Parathyroid adenoma (tissue), 2 donors: ENCODE data around the gene CCT4.
"Not testable (repeated sequence)": the region's sequence is repeated elsewhere in the genome, so short reads cannot be mapped to it uniquely, and the experiment has no call there.

Experiments
- H2AFZ ChIP-seq: fragments of 300-600 bp; sonication (generic); one replicate; pipeline ENCODE4 v1.7.0; 2017; ENCODE audit warnings: antibody characterized with exemption, mild to moderate bottlenecking
- H3K27ac ChIP-seq: fragments of 300-600 bp; sonication (generic); one replicate; pipeline ENCODE4 v1.7.0; 2017
- H3K27me3 ChIP-seq: fragments of 300-600 bp; sonication (generic); one replicate; pipeline ENCODE4 v1.7.0; 2017; ENCODE audit warnings: low read length; ENCODE audit not compliant: control insufficient read depth, insufficient read depth
- H3K36me3 ChIP-seq: fragments of 300-600 bp; sonication (generic); one replicate; pipeline ENCODE4 v1.7.0; 2017; ENCODE audit warnings: low read length; ENCODE audit not compliant: control insufficient read depth, insufficient read depth
- H3K4me1 ChIP-seq: fragments of 300-600 bp; sonication (generic); one replicate; pipeline ENCODE4 v1.7.0; 2017; ENCODE audit warnings: control low read depth
- H3K4me2 ChIP-seq: fragments of 300-600 bp; sonication (generic); one replicate; pipeline ENCODE4 v1.7.0; 2017; ENCODE audit warnings: low read length
- H3K4me3 ChIP-seq: fragments of 300-600 bp; sonication (generic); one replicate; pipeline ENCODE4 v1.7.0; 2017; ENCODE audit warnings: low read depth, low read length
- H3K79me2 ChIP-seq: fragments of 300-600 bp; sonication (generic); one replicate; pipeline ENCODE4 v1.7.0; 2017; ENCODE audit warnings: control low read depth
- H3K9ac ChIP-seq: fragments of 300-600 bp; sonication (generic); one replicate; pipeline ENCODE4 v1.7.0; 2017; ENCODE audit warnings: mild to moderate bottlenecking
- H3K9me3 ChIP-seq: fragments of 300-600 bp; sonication (generic); one replicate; pipeline ENCODE4 v1.7.0; 2017; ENCODE audit warnings: low read length; ENCODE audit not compliant: control insufficient read depth
- CTCF ChIP-seq: fragments of 300-600 bp; sonication (generic); IDR thresholded peaks from one replicate; pipeline ENCODE4 v1.7.0; 2017; ENCODE audit warnings: antibody characterized with exemption, mild to moderate bottlenecking
- donor health status: primary hyperparathyroidism.

The CCT4 gene

DNA sequence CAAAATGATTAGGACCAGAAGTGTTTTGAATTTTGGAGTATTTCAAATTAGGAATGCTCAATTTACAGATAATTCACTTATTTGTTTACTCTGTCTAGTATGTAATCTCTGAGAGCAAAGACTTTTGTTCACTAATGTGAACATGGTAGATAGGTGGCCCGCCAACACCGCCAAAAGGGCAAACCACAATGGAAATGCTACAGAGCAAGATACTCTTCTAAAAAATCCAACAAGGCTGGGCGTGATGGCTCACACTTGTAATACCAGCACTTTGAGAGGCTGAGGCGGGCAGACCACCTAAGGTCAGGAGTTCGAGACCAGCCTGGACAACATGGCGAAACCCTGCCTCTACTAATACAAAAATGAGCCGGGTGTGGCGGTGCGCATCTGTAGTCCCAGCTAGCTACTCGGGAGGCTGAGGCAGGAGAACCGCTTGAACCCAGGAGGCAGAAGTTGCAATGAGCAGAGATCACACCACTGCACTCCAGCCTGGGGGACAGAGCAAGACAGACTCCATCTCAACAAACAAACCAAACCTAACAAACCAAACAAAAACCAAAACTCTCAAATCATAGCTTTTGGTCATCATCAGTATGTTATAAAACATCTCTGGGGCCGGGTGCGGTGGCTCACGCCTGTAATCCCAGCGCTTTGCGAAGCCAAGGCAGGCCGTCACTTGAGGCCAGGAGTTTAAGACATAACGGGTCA is 2.4 kb downstream of the CCT4 start:
- Histone ChIP-seq H2AFZ (no peak overlapping the region), H3K4me3 (no peak overlapping the region), H3K79me2 (peaks cover 22% of the 10 kb centered on the region), H3K36me3 (no peaks in the 10 kb centered on the region), H3K27ac (no peak overlapping the region), H3K27me3 (no peaks in the 10 kb centered on the region), H3K4me1 (peaks cover 10% of the 10 kb centered on the region), H3K9ac (no peak overlapping the region), H3K4me2 (no peak overlapping the region), H3K9me3 (no peaks in the 10 kb centered on the region)
- TF ChIP-seq CTCF, result no peak

DNA sequence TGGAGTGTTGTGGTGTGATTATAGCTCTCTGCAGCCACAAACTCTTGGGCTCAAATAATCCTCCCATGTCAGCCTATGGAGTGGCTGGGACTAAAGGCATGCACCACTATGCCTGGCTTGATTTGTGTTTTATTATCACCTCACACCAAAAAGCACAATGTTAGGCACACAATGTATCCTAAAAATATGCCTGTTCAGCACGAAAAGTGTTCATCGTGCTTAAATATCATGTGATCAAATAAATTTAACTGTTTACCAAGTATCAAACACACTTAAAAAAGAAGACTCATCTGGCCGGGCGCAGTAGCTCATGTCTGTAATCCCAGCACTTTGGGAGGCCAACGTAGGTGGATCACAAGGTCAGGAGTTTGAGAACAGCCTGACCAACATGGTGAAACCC is 5.6 kb downstream of the CCT4 start:
- Histone ChIP-seq H3K4me1 (peaks cover 10% of the 10 kb centered on the region), H3K27me3 (no peaks in the 10 kb centered on the region), H2AFZ (no peak overlapping the region), H3K4me2 (no peak overlapping the region), H3K9ac (no peak overlapping the region), H3K36me3 (no peaks in the 10 kb centered on the region), H3K4me3 (no peak overlapping the region), H3K79me2 (peaks cover 24% of the 10 kb centered on the region), H3K9me3 (no peaks in the 10 kb centered on the region), H3K27ac (no peak overlapping the region)
- TF ChIP-seq CTCF, result no peak

DNA sequence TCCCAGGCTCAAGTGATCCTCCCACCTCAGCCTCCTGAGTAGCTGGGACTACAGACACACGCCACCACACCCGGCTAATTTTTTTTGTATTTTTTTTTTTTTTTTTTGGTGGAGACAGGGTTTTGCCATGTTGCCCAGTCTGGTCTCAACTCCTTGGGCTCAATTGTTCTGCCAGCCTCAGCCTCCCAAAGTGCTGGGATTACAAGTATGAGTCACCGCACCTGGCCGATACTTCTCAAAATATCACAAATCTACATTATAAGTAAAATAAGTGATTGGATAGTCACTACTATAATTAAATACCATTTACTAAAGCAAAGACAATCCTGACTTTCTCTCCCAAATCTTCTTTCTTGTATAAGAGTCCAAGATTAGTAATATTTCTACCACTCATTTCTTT is 9.1 kb downstream of the CCT4 start:
- not testable (repeated sequence) for H3K27me3 ChIP-seq, H3K27ac ChIP-seq, H3K36me3 ChIP-seq, H3K4me3 ChIP-seq, H3K9ac ChIP-seq, H3K4me2 ChIP-seq, H3K9me3 ChIP-seq, H2AFZ ChIP-seq, H3K79me2 ChIP-seq, H3K4me1 ChIP-seq

DNA sequence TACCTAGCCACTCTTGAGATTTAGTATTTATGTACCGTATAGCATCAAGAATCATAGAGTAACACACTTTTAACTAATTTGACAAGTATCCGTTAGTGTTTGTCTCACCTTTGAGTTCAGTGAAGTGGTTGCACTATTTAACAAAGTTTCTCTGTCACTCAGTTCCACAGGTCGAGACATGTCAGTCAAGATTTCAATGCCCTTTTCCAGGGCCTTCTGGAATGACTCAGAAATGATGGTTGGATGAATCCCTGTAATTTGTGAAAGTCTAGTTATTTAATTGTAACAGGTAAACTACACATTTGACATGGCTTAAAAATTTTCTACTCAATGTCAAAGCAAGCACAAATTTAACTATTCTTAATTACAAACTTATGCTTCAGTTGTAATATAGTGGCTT is 9.7 kb downstream of the CCT4 start:
- no peaks in the 10 kb centered on the region for H3K36me3 ChIP-seq

DNA sequence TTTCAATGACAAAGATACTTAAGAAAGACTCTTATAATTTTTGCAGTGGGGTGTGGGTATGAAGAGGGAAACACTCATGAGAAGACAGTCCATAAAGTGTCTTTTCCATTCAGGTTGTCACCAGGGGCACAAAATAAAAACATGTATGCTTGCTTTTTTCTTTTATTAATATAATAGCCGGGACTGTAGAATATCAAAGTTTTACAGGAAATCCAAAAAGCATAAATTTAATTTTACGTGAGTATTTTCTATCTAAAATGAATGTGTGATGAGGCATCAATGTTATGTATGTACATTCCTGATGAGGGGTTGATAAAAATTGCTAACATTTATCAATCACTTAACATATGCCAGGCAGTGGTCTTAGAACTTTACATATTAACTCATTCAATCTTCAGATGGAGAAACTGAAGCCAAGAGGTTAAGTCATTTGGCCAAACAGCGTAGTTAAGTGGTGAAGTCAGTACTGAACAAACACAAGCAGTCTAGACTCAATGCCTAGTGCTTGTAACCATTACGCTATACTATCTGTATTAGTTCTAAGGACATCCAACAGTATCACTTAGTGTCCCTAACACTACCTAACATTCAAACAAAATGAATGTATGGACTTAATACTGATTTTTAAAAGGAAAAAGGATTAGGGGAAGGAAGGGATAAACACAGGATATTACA is 10.7 kb downstream of the CCT4 start:
- no peak overlapping the region for H3K27ac ChIP-seq
- no peak overlapping the region for H2AFZ ChIP-seq
- H3K9ac ChIP-seq, result no peak overlapping the region
- no peak overlapping the region for H3K4me2 ChIP-seq
- peaks cover 2% of the 10 kb centered on the region for H3K79me2 ChIP-seq
- H3K9me3 ChIP-seq, result no peaks in the 10 kb centered on the region
- H3K4me3 ChIP-seq, result no peak overlapping the region
- H3K36me3 ChIP-seq, result no peaks in the 10 kb centered on the region
- no peak for TF ChIP-seq CTCF
- H3K27me3 ChIP-seq, result no peaks in the 10 kb centered on the region
- H3K4me1 ChIP-seq, result no peaks in the 10 kb centered on the region

More for the DNA sequence above, 9.7 kb downstream of the CCT4 start:
- Histone ChIP-seq H2AFZ (no peak overlapping the region), H3K27me3 (no peaks in the 10 kb centered on the region), H3K27ac (no peak overlapping the region), H3K4me2 (no peak overlapping the region), H3K4me1 (no peaks in the 10 kb centered on the region), H3K79me2 (peaks cover 2% of the 10 kb centered on the region), H3K9ac (no peak overlapping the region), H3K4me3 (no peak overlapping the region), H3K9me3 (no peaks in the 10 kb centered on the region)
- TF ChIP-seq CTCF, result no peak
